HUES48 (cell line): ENCODE data around the gene PWP2.

ENCODE experiments used
- H3K27ac ChIP-seq: one replicate; pipeline ENCODE4 v1.7.0; 2013; ENCODE audit warnings: low read depth, low read length, inconsistent platforms
- H3K27me3 ChIP-seq: 2 replicates; pipeline ENCODE4 v1.6.1; 2013; ENCODE audit warnings: mild to moderate bottlenecking, low read length; ENCODE audit not compliant: control insufficient read depth, insufficient read depth
- H3K36me3 ChIP-seq: 2 replicates; pipeline ENCODE4 v1.6.1; 2013; ENCODE audit warnings: low read length; ENCODE audit not compliant: control insufficient read depth, insufficient read depth
- H3K4me1 ChIP-seq: 2 replicates; pipeline ENCODE4 v1.6.1; 2013; ENCODE audit warnings: mild to moderate bottlenecking, low read length; ENCODE audit not compliant: control insufficient read depth, insufficient read depth
- H3K4me3 ChIP-seq: 2 replicates; pipeline ENCODE4 v1.5.1; 2013; ENCODE audit warnings: mild to moderate bottlenecking, low read depth, low read length
- H3K9ac ChIP-seq: 2 replicates; pipeline ENCODE4 v1.6.1; 2013; ENCODE audit warnings: mild to moderate bottlenecking, low read depth, low read length, moderate library complexity
- H3K9me3 ChIP-seq: 2 replicates; pipeline ENCODE4 v1.6.1; 2013; ENCODE audit warnings: low read length; ENCODE audit not compliant: control insufficient read depth, insufficient read depth

The PWP2 gene

GRCh38 chr21:44067011-44067839 lies 40.0 kb upstream of the PWP2 start:
- peaks cover 68% of the 10 kb centered on the region for H3K36me3 ChIP-seq
- no peak overlapping the region for H3K4me3 ChIP-seq
- H3K27ac ChIP-seq, result no peak overlapping the region
- H3K9ac ChIP-seq, result no peak overlapping the region
- H3K4me1 ChIP-seq, result no peaks in the 10 kb centered on the region
- H3K27me3 ChIP-seq, result no peaks in the 10 kb centered on the region
- no peaks in the 10 kb centered on the region for H3K9me3 ChIP-seq

DNA sequence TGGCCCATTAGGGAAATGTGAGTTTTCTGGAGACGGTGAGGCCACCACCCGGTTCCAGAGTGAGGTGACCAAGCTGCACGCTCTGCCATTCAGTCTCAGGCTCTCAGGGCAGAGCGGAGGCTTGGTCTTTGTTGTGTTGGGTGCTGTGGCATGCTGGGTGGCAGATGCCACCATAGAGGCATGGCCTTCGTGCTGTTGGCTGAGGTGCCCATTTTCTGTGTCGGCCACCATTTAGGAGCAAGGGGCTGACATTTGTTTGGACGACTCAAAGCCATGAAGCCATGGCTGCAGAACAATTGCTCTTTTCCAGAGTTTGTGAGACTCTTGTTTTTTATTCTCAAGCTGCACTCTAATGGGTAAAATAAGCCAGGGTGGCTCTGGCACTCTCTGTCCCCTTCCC lies 36.8 kb upstream of the PWP2 start:
- Histone ChIP-seq H3K36me3 (peaks cover 62% of the 10 kb centered on the region), H3K4me3 (no peak overlapping the region), H3K9ac (no peak overlapping the region), H3K9me3 (no peaks in the 10 kb centered on the region), H3K27ac (no peak overlapping the region), H3K4me1 (no peaks in the 10 kb centered on the region), H3K27me3 (no peaks in the 10 kb centered on the region)

DNA sequence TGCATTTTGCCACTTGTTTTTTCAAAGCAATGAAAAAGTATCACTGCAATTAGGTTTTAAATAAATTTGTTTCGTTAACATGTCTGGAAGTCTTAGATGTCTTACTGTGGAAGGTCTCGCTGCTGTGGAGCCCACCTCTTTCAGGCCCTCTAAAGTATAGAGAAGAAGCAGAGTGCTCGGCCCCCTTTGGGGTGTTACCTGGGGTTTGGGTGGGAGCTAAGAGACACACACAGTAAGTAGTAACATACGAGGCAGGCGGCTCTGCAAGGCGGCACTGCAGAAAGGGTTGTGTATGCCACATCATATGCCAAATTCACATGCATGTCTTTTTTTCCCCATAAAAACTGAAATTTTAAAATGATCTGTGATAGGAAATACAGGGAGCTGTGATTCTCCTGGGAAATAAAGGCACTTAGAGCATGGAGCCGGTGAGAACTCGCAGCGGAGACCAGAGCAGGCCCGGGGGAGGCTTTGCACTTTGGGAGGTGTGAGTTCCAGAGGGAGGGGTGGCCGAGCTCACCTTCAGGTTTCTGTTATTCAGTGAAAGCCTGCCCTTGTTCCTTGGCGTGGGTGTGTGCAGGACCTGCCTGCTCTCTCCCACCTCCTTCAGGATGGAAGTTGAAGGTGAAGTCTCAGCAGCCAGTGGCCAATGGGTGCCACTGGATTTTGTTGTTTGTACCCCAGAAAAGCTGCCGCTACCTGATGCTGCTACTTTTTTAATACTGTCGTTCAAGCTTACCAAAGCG lies 35.7 kb upstream of the PWP2 start:
- H3K36me3 ChIP-seq, result peaks cover 61% of the 10 kb centered on the region
- no peak overlapping the region for H3K27ac ChIP-seq
- H3K9me3 ChIP-seq, result no peaks in the 10 kb centered on the region
- no peak overlapping the region for H3K4me3 ChIP-seq
- no peaks in the 10 kb centered on the region for H3K27me3 ChIP-seq
- H3K9ac ChIP-seq, result no peak overlapping the region
- H3K4me1 ChIP-seq, result no peaks in the 10 kb centered on the region

GRCh38 chr21:44072111-44072510 lies 35.1 kb upstream of the PWP2 start:
- no peaks in the 10 kb centered on the region for H3K9me3 ChIP-seq
- H3K36me3 ChIP-seq, result peaks cover 63% of the 10 kb centered on the region
- H3K27me3 ChIP-seq, result no peaks in the 10 kb centered on the region
- H3K4me1 ChIP-seq, result no peaks in the 10 kb centered on the region
- H3K9ac ChIP-seq, result no peak overlapping the region
- H3K4me3 ChIP-seq, result no peak overlapping the region
- H3K27ac ChIP-seq, result no peak overlapping the region

- Histone ChIP-seq H3K36me3 (peaks cover 66% of the 10 kb centered on the region), H3K27me3 (no peaks in the 10 kb centered on the region), H3K9me3 (no peaks in the 10 kb centered on the region), H3K27ac (no peak overlapping the region), H3K4me1 (no peaks in the 10 kb centered on the region), H3K4me3 (no peak overlapping the region), H3K9ac (no peak overlapping the region)
These were observed 32.8 kb upstream of the PWP2 start for GRCh38 chr21:44074315-44074958.

- Histone ChIP-seq H3K36me3 (peaks cover 72% of the 10 kb centered on the region), H3K4me1 (no peaks in the 10 kb centered on the region), H3K27me3 (no peaks in the 10 kb centered on the region), H3K27ac (no peak overlapping the region), H3K9ac (no peak overlapping the region), H3K4me3 (no peak overlapping the region), H3K9me3 (no peaks in the 10 kb centered on the region)
These were observed 30.9 kb upstream of the PWP2 start for GRCh38 chr21:44076316-44076715.

GRCh38 chr21:44078411-44078981 lies 28.7 kb upstream of the PWP2 start:
- Histone ChIP-seq H3K36me3 (peaks cover 85% of the 10 kb centered on the region), H3K4me3 (no peak overlapping the region), H3K27me3 (no peaks in the 10 kb centered on the region), H3K27ac (peak overlapping the region; percentile 4), H3K9me3 (no peaks in the 10 kb centered on the region), H3K9ac (no peak overlapping the region), H3K4me1 (no peaks in the 10 kb centered on the region)

DNA sequence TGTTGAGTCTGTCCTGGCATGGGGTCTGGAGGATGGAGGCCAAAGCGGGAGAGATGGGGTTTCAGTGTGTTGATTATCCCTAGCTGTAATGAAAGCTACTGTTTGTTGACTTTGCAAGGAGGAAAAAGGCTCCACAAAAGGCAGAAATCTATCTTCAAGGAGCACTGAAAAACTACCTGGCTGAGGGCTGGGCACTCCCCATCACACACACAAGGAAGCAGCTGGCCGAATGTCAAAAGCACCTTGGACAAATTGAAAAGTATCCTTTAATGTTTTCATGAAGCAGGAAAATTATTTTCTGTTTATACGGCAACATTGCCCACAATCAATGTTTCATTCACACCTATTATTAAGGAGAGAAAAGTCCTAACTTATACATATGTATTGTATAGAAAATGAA lies 27.8 kb upstream of the PWP2 start:
- no peak overlapping the region for H3K9ac ChIP-seq
- H3K9me3 ChIP-seq, result no peaks in the 10 kb centered on the region
- no peak overlapping the region for H3K27ac ChIP-seq
- H3K36me3 ChIP-seq, result peaks cover 85% of the 10 kb centered on the region
- no peaks in the 10 kb centered on the region for H3K4me1 ChIP-seq
- H3K4me3 ChIP-seq, result no peak overlapping the region
- no peaks in the 10 kb centered on the region for H3K27me3 ChIP-seq

GRCh38 chr21:44079846-44080245 lies 27.4 kb upstream of the PWP2 start:
- no peaks in the 10 kb centered on the region for H3K27me3 ChIP-seq
- no peaks in the 10 kb centered on the region for H3K4me1 ChIP-seq
- H3K36me3 ChIP-seq, result peaks cover 85% of the 10 kb centered on the region
- H3K27ac ChIP-seq, result no peak overlapping the region
- H3K9me3 ChIP-seq, result no peaks in the 10 kb centered on the region
- no peak overlapping the region for H3K9ac ChIP-seq
- no peak overlapping the region for H3K4me3 ChIP-seq

DNA sequence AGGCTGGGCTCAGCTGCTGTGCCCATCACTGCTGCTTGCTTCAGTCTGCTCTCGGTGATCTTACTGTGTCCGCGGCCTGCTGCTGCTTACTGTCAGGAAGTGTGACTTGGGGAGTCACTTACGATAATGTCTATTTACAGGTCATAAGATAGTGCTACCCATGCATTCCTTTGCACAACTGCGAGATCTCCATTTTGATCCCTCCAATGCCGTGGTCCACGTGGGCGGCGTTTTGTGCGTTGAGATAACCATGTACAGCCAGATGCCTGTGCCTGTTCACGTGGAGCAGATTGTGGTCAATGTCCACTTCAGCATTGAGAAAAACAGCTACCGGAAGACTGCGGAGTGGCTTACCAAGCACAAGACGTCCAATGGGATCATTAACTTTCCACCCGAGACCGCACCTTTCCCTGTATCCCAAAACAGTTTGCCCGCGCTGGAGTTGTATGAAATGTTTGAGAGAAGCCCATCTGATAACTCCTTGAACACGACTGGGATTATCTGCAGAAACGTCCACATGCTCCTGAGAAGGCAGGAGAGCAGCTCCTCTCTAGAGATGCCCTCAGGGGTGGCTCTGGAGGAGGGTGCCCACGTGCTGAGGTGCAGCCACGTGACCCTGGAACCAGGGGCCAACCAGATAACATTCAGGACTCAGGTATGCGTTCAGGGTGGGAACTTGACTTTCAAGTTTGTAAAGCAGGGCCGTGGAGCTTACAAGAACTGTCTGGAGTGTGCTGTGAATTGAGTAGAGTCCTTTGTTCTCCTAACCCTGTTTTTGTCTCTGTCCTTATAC lies 24.4 kb upstream of the PWP2 start:
- no peaks in the 10 kb centered on the region for H3K4me1 ChIP-seq
- H3K9ac ChIP-seq, result no peak overlapping the region
- H3K9me3 ChIP-seq, result no peaks in the 10 kb centered on the region
- H3K27me3 ChIP-seq, result no peaks in the 10 kb centered on the region
- H3K36me3 ChIP-seq, result peaks cover 87% of the 10 kb centered on the region
- H3K27ac ChIP-seq, result no peak overlapping the region
- no peak overlapping the region for H3K4me3 ChIP-seq
